ENCODE measurements around the gene PPP1R9A.
A peak's percentile ranks its signal among the peaks of the same experiment; 100 is the strongest.

PPP1R9A gene

DNA sequence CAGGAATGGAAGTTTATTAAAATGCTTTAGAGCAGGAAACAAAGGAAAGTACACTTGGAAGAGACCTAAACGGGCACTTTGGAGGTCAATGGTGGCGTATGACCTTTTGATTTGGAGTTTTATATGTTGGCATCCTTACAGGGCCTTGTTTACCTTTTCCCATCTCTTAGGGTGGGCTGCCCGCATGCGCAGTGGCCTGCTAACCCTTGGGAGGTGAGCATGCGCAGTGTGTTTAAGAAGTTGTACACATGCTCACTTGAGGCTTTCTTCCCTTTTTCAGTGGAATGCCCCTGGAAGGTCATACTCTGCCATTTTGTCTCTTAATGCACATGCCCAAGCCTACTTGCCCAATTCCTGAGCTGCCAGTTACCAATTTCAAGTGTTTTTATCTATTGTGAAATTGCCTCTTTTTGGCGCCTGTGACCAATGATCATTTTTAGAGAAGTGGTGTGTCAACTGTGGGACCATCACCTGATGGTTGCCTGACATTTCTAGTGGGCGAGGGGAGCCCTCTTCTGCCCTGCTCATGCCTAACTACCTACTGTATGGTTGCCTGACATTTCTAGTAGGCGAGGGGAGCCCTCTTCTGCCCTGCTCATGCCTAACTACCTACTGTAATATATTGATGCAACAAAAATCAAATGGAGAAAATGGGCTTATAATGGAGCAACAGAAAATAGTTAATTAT, 138.0 kb downstream of the PPP1R9A start:
- DNase-seq, result no peak

DNA sequence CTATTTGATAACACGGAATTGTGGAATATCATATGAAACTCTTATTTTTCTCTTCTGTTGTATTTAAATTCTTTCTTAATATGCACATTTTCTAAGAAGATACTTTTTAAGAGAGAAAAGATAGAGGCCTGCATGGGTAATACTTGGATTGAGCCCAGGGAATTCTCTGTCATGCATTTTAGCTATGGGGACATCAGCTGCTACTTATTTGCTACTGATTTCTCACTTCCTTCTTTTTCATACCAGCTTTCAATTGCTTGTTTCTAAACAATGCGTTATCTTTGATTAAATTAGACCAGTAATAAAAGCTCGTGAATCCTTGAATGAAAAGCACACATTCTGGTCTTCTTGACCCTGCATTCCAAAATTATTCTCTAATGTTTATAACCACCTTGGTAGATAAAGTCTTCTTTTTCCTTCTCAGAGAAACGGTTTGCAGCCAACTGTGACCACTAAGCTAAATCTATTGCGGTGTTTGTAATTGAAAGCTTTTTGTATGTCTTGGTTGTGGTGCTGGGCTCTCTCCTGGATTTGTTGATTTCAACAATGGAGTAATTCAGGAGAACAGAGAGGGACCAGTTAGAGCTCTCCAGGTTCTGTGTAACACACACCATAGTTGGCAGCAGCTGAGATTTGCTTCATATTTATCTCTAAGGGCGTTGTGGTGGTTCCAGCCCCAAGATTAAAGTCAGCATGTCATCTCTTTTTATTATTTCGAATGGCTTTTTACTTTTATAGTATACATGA, 139.3 kb downstream of the PPP1R9A start:
- DNase-seq, result no peak

DNA sequence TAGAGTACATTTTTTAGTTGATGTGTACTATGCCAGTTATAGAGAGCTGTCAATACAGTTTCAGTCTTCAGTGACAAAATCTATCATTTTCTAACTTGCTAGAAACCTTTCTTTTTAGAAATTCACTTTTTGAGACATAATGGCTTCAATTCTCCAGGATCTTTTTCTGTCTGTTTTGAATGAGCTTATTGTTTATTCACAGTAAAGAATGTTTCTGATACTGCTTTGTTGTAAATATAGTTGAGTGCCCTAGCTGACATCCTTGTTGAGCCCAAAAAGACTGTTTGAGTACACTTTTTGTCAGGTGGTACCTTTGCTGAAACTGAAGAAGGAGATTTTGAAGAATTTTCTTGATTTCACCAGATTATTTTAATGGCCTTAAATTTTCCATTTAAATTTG, 139.9 kb downstream of the PPP1R9A start:
- no peak for DNase-seq

DNA sequence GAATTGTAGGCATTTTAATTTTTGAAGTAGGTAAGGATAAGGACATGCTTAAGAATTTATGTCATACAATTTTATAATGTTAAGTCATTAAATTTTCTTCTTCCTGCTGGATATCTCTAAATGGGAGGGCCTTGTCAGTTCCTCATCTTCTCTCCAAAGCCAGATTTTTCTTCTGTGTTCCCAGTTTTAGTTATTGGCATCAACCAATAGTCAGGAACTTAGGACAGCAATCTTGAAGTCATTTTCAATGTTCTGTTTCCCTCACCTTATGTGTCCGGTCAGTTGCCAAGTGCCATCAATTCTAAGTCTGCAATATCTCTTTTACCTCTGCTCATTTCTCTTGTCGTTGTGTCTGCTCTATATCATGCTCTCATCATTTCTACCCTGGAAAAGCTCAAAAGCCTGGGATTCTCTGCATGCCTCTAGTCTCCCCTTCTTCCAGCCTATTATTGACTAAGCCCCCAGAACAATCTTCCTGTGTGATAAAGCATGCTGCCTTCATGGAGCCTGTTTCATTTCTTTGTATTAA, 145.2 kb downstream of the PPP1R9A start:
- DNase-seq, result no peak

DNA sequence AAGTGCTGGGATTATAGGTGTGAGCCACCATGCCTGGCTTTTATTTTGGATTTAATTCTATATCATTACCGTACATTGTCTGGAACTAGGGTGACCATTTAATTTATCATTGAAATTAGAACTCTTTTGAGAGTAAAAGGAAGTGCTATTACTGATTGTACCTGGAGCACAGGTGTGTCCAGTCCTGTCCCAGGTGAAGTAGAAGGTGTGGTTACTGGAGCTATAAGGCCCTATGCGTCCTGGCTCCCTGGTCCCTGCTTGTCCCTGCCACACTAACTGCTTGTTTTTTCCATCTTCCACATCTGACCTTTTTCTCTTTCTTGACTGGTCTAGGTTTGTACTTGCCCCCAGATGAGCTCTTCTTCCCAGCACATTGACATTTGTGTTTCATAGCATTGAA, 147.0 kb downstream of the PPP1R9A start:
- no peak for DNase-seq

DNA sequence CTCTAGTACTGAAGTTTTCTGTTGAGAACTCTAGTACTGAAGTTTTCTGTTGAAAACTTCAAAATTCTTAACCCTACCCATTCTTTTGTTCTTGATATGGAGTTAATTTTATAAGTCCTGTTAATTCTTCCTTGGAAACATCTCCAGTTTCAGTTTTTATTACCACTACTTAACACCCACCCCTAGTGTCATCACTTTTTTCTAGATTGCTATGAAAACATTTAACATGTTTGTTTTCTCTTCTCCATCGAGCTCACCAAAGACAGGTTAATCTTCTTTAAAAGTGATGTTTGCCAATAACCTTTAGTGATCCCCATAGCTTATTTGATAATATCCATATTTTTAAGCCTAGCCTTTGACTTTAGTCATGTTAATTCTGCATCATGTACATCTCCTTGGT, 147.9 kb downstream of the PPP1R9A start:
- DNase-seq, result no peak

DNA sequence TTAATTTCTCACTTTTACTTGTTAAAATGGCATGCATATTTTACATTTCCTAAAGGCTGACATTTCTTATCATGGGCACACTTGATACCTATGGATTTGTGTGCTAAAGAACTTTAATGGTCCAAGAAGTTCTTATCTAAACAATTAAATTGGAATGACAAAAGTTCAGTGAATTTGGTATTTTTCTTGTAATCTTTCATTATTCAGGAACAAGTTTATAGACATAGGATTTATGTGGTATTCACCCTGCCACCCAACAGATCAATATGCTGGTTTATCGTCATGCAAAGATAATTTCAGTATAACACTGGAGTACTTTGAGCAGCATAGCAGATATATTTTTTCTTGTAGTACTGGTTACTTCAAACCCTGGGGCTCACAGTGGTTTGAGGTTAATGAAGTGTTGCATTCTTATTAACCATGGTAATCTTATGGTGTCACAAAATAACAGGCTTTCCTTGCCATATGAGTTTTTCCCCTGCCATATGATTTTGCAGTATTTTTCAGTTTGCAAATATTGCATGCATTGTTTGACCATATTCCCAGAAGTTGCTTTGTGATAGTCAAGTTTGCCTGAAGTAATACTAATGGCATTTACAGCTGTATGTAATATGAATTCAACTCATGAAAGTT, 148.8 kb downstream of the PPP1R9A start:
- no peak for DNase-seq

DNA sequence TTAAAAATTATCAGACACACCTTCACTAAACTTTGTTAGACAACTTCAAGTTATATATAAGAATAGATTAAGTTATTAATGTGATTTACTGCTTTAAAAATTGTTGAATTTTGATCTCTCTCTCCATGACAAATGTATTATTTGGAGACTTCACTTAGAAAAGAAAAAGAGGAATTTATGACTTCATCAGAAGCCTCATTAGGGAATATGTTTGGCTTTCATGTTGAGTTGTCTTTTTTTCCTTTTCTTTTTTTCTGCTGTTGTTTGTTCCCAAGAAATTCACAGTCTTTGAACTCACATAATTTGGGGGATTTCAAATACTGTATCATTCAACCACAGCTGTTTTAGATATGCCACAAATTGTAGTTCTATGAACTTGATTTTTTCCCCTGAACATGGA, 149.5 kb downstream of the PPP1R9A start:
- no peak for DNase-seq

DNA sequence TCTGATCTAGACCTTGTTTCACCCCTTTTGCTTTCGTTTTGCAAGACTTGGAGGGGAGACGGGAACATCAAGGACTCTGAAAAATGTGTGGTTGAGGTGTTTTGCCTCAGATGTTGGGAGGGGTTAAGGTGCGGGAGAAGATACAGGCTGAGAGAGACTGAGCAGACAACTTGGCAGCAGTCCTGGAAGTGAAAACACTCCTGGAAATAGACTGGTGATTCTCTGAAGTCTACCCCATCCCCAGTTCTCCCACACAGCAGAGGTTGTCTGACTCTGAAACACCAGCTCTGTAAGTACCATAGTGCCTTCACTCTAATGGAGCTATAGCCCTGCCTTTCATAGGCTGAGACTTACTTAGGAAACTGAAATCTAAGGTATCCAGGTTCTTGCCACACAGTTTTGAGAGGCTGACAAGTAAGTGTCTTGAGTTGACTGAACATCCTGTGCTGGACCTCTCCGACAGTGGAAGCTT, 152.5 kb downstream of the PPP1R9A start:
- no peak for DNase-seq

DNA sequence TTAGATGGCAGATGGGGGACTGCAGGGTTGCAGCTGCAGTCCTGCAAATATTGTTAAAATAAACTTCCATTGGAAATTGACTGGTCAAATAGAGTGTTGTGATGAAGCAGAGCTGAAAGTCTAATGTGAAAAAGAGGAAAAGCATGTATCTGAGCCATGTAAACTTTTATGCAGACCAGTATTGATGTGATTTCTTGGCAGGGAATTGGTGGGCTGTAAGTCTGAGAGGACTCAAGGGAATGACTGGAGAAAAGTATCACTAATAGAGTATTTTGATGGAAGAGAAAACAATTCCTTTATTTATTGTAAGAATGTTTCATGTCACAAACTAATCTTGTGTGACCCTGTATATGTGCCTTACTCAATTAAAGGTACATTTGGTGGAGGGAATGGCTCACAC, 155.5 kb downstream of the PPP1R9A start:
- DNase-seq, result no peak

DNA sequence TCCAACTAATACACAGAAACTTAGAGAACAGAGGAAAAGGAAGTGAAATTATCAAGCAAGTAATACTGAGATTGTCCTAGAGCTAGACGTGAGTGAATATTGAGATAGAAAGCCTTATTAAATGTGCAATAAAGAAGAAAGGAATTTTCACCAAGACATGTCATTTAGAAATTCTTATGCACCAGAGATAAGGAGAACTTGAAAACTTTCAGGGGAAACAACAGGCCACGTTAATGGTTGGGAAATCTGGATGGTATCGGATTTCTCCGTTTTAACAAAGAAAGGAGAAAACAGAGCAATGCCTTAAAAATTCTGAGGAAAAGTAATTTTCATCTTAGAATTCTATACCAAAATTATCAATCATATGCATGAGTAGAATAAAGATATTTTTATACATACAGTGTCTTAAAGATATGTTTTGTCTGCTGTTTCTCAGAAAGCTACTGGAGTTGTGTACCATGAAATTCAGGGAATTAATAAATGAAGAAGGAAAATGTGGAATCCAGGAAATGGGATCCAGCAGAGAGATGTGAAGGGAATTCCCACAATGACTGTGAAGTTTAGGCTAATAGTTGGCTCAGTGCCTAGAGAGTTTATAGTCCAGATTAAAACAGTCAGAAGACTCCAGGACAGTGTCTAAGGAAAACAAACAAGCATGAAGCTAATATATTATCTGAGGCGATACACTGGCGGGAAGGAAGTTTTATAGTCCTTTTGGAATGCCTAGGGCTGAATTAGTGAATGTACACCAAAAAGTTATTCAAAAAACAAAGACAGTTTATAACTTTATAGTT, 159.5 kb downstream of the PPP1R9A start:
- DNase-seq, result peak; percentile 37

DNA sequence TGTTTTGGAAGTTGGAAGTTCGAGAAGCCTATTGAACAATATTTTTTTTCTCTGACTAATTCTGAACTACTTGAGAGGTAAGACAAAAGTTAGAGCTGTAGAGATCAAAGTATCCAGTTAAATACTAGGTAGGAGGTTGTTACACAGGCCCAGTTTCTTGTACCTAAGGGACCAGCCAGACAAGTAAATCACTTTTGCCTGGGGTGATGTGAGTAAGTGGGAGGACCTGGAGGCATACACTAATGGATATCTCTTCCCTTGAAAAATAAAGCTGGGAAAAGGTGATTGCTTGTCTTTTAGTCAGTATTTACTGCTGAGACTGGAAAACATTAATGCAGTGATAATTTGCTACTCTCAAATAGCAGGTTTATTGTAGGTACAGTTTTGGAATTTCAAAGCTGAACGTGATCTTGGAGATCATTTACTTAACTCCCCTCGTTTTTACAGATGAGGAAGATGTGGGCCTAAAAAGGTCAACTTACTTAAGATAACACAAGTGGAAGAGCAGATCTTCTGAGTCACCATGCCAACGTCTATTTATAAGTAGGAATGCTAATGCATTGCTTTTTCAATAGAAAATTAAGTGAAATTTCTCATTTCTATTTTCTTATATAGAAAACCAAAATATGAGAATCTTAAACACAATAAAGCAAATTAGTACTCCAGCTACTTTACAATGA, 181.3 kb downstream of the PPP1R9A start:
- DNase-seq, result no peak

DNA sequence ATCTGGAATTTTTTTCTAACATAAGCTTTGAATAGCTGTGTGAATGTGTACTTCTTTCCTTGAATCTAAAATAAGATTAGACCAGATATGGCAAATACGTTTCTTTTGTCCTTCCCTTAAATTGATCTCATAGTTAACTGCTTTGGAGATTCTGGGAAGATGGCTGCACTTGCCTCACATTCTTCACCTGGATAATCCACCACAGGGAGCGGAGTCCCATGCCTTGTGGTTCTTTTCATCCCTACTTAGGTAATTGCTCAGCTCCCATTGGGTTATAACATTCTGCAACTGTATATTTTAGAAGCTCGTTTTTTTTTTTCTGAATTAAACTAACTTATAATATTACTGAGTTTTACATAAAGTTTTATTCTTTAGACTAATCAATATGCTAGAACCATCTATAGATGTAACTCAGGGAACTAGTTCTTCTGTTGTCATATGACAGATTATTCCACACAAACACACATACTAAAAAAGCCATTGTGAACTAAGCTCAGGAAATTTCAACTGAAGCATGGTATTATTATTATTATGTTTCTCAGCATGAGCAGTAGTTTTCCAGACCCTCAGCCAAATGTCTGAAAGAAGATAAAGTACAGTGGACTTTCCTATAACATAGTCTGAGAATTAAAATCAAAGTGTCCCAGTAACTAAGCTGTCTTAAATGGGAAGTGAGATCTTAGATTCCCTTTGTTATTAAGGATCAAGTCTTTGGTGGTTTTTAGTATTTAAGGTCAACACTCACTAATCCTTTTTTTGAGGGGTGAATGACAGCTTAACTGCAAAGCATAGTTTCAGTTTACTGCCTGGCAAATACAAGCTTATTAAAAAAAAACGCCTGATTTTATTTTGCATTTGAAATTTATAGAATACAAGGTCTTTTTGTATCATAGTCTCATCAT, 182.3 kb downstream of the PPP1R9A start:
- DNase-seq, result no peak

DNA sequence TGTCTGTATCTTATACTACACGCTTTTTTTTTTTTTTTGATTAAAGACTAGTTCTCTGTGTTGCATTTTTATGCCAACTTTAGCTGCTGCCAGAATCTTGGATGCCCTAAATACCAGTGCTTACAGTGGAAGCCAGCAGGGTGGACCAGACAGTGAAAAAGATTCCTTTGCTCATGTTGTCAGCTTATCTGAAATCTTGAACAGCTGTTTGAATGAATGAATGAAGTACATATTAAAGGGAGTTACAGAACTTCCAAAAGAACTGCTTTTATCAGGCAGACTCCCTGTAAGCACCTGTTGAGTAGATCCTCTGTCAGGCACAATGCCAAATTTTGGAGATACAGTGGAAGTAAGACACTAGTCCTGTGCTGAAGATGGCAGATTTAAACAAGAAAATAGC, 184.9 kb downstream of the PPP1R9A start:
- DNase-seq, result no peak

DNA sequence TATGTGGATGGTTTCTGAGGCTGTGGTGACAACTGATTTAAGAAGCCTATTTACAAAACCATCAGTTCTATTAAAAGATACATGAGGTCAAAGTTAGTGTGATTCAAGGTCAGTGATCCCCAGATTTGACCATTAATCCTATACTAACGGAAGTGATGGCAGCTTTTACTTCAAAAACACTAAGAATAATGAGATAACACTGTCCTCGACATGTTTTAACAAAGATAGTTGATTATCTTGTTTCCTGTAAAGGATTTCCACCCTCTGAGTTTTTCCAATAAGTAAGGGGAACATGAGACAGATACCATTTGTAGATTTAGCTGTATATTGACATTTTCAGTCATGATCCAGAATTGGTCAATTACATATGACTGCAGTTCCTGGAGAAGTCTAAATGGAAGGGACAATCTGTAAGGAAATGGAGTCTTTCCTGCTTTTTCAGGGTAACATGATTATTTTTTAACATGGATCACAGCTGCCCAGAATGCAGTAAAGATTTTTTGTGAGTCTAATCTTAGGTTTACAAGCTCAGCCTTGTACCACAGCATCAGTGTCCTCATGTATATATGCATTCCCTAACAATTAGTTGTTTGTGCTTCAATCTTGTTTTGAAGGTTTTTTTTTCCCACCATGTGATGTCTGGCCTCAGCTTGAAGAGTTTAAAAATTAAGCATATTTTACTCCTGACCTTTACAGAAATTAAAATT, 188.0 kb downstream of the PPP1R9A start:
- DNase-seq, result no peak

DNA sequence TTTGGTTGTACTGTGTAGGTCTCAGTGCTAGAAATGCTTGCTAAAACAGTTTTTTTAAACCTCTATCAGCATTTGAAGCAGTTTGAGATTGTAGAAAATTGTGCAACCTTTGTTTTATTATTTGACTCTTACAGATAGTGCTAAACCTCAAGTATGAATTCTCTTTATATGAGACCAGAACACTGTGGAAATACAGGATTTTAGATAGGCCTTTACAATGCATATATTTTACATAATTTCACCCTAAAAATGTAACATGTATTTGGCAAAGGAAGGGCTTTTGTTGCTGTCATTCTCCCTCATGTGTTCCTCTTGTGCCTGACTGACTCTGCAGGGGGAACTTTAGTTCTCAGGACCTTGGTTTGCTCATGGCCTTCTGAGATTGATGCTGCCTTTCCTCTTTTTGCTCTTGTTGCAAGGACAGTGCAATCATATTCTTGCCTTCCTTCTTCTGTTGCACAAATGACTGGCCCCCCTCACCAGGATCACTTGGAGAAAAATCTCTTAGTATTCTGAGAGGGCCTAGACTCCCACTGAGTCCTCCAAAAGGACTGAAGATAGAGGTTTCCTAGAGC, 188.7 kb downstream of the PPP1R9A start:
- no peak for DNase-seq

DNA sequence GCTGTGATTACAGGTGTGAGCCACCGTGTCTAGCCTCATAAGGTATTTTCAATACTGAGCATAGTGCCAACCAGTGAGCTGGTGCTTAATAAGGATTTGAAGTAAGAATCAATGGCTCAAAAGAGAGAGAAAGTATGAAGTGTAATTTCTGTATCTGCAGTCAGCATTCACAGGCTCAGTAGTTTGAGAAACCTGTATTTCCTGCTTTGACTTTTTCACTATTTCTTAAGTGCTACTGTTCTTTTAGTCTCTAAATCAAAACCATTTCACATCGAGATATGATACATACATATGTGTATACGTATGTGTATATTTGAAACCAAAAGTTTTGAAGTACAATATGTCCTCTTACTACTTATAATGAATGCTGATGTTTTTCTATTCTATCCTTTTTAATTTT, 189.9 kb downstream of the PPP1R9A start:
- no peak for DNase-seq

DNA sequence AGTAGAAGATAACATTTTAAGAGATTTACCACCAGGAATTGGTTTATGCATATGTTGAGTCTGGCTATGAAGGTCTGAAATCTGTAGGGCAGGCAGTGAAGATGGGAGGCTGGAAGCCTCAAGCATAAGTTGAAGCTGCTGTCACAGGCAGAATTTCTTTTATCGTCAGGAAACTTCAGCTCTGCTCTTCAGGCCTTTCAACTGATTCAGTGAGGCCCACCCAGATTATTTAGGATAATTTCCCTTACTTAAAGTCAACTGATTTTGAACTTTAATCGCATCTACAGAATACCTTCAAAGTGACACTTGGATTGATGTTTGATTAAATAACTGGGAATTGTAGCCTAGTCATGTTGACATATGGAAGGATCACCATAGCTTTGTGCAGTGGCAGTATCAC, 190.5 kb downstream of the PPP1R9A start:
- no peak for DNase-seq

DNA sequence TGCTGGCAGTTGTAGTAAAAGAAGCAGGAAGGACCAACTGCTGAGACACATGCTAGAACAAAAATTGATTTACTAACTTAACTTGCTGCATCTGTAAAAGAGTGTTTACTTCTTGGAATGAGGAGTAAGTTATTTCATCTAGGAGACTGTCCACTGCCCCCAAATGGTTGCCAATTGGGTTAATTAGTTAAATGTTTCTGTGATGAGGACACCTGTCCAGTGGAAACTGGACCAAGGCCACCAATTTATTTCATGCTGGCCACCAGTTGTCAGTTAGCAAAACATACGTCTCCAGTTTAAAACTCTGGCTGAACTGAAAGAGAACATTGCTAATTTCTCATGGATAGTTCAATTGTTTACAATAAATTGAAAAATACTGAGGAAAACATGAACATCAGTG, 191.7 kb downstream of the PPP1R9A start:
- no peak for DNase-seq

DNA sequence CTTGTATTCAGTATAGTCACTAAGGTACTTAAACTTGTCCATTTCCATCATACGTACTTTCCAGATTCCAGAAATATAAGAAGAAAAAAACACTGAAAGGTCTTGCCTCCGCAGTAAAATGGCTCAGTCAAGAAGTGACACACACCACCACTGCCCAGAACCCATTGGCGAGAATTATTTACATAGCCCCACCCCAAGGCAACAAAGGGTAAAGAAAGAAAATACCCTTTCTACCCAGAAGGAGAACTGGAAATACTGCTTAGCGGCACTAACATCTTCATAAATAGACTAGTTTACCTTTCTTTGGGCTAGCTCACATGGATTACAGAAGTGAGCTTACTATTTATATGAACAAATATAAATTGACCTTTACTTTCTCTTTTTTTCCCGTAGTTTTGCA, 194.0 kb downstream of the PPP1R9A start:
- DNase-seq, result no peak
